Pancreas (tissue), 10 donors: Measurements from ENCODE around the gene TSEN34. TPM values are rescaled to one million over a fixed set of nuclear protein-coding genes. Genes with fewer than 3 reads are reported as not detected.
A peak's percentile ranks its signal among the peaks of the same experiment; 100 is the strongest.

ENCODE experiments used
- ATAC-seq, 4 donors: fragments of 200-7000 bp; cut with Tn5 transposase; one replicate each; pipeline versions ENCODE4 v1.8.0 to v1.9.1; 2020; ENCODE audit warnings: mild to moderate bottlenecking in 4 of 4, moderate library complexity in 4 of 4
- DNase-seq, 6 donors: peaks; one replicate each; pipeline ENCODE4 v3.0.0-alpha.2; 2020
- FAIRE-seq: peaks from 2 replicates; lab custom pipeline; 2012; peaks lifted over from hg19 to GRCh38; lab: Jason Lieb, UNC
- H3K27ac ChIP-seq, 4 donors: fragments of 200-600 bp; sonication (generic); 1 replicate in 3 of 4; 2 replicates in 1 of 4; pipeline versions ENCODE4 v1.5.0 to v1.8.0; 2020
- H3K27me3 ChIP-seq, 4 donors: fragments of 200-600 bp; one replicate each; pipeline ENCODE4 v1.8.0; 2021
- H3K36me3 ChIP-seq, 3 donors: fragments of 200-600 bp; sonication (generic) in 1 of 3; one replicate each; pipeline versions ENCODE4 v1.5.0 to v1.8.0; 2020 to 2021
- H3K4me1 ChIP-seq, 3 donors: fragments of 200-600 bp; one replicate each; pipeline ENCODE4 v1.8.0; 2021
- H3K4me3 ChIP-seq, 4 donors: fragments of 200-600 bp; sonication (generic) in 2 of 4; one replicate each; pipeline versions ENCODE4 v1.5.0 to v1.8.0; 2020 to 2021
- H3K9me3 ChIP-seq, 4 donors: fragments of 200-600 bp; one replicate each; pipeline ENCODE4 v1.8.0; 2021
- CTCF ChIP-seq, 4 donors: fragments of 200-600 bp; sonication (generic) in 3 of 4; IDR thresholded peaks; one replicate each; pipeline versions ENCODE4 v1.5.0 to v1.8.0; 2021; ENCODE audit warnings: antibody characterized with exemption in 4 of 4
- WGBS, 2 donors: extraction: QIAGEN DNeasy Blood & Tissue Kit; methylation state at CpG; one replicate each; pipeline ENCODE4 v1.1.7; 2013; 5-methylcytosine and 5-hydroxymethylcytosine counted together
- intact Hi-C, 3 donors: fragments of 100-400 bp; cut with DNase I; formaldehyde crosslinking; loops; one replicate each; pipeline versions ENCODE4 v1.11.1 to v1.14.2; 2022
- polyA plus RNA-seq, 2 donors: library from polyadenylated mRNA; stranded (reverse); fragments of 200-250 nt; gene quantifications; one replicate each; pipeline ENCODE4 v1.2.3, GENCODE V29; 2013
- total RNA-seq, 6 donors: library from RNA; stranded (reverse); fragmentation: NEBNext Ultra II Directional in 4 of 6; extraction: Animal tissue kit (Norgen Biotek cat#: 25700) in 4 of 6; gene quantifications; one replicate each; pipeline versions ENCODE4 v1.2.1 to v1.2.4, GENCODE V29; 2021 to 2023
- donor health status: healthy with polysubstance abuse.
- donor health status: DM: no; HTN: no; CAD: no; lungs with moderate emphysema.
- donor health status: DM: no; HTN: no; CAD: no.
- donor health status: control.
- donor health status: control.
- donor health status: Bipolar disorder and iron deficiency.
- donor health status: DM: yes; HTN: yes; CAD: no.
- donor health status: DM: no; HTN: no; CAD: no.
- donor health status: DM: no; HTN: no; CAD: no.
- donor health status: DM: yes; HTN: yes; CAD: no.

Gene TSEN34
- total and polyA plus RNA-seq, 8 donors, result 16.8 to 33.3 (median 19.4) TPM

GRCh38 chr19:54173951-54174834, 16.9 kb upstream of the TSEN34 start:
- no peak overlapping the region for H3K4me3 ChIP-seq
- no peak for ATAC-seq
- H3K27me3 ChIP-seq, result no peaks in the 10 kb centered on the region
- peaks cover 0 to 3% (median 0%) of the 10 kb centered on the region in 3 donors for H3K4me1 ChIP-seq
- intact Hi-C loops, result loop anchor here in 1 of 3 donors (10.0 kb wide), 1 partner anchor 61 kb away; no protein-coding TSS in a partner anchor
- 85 to 87% methylated on average over 24 to 25 of the region's 25 CpGs for WGBS, 2 donors
- no peaks in the 10 kb centered on the region for H3K36me3 ChIP-seq
- DNase-seq, result peak in 2 of 6 donors; percentile 49 to 76
- TF ChIP-seq CTCF (IDR thresholded peaks at IDR 0.05), result no peak
- H3K27ac ChIP-seq, result no peak overlapping the region
- no peaks in the 10 kb centered on the region for H3K9me3 ChIP-seq
- FAIRE-seq, result no peak

- Histone ChIP-seq H3K9me3 (no peaks in the 10 kb centered on the region), H3K27ac (no peak overlapping the region), H3K4me1 (no peaks in the 10 kb centered on the region), H3K27me3 (no peaks in the 10 kb centered on the region), H3K36me3 (no peaks in the 10 kb centered on the region), H3K4me3 (no peak overlapping the region)
- intact Hi-C loops, result loop anchor here in 1 of 3 donors (10.0 kb wide), 1 partner anchor 56 kb away; no protein-coding TSS in a partner anchor
- WGBS, 2 donors, result 77% methylated on average over 23 of the region's 23 CpGs
- DNase-seq (peak in 2 of 6 donors; percentile 43 to 65), FAIRE-seq (no peak), ATAC-seq (peak; percentile 64 to 91 (median 80))
- TF ChIP-seq CTCF (IDR thresholded peaks at IDR 0.05), result no peak
These were observed 12.4 kb upstream of the TSEN34 start for GRCh38 chr19:54178581-54179261.

- Histone ChIP-seq H3K36me3 (no peaks in the 10 kb centered on the region), H3K9me3 (no peaks in the 10 kb centered on the region), H3K27me3 (no peaks in the 10 kb centered on the region), H3K27ac (no peak overlapping the region), H3K4me1 (no peaks in the 10 kb centered on the region), H3K4me3 (no peak overlapping the region)
- intact Hi-C loops, result loop anchor here in 1 of 3 donors (10.0 kb wide), 1 partner anchor 55 kb away; no protein-coding TSS in a partner anchor
- FAIRE-seq, result no peak
- DNase-seq, result no peak
- no peak for ATAC-seq
- no peak for TF ChIP-seq CTCF (IDR thresholded peaks at IDR 0.05)
- WGBS, 2 donors, result 80 to 85% methylated on average over 10 of the region's 10 CpGs
These were observed 11.8 kb upstream of the TSEN34 start for GRCh38 chr19:54179262-54179852.

GRCh38 chr19:54179921-54180461, 11.1 kb upstream of the TSEN34 start:
- Histone ChIP-seq H3K9me3 (no peaks in the 10 kb centered on the region), H3K27ac (no peak overlapping the region), H3K36me3 (no peaks in the 10 kb centered on the region), H3K4me3 (no peak overlapping the region), H3K4me1 (no peaks in the 10 kb centered on the region), H3K27me3 (no peaks in the 10 kb centered on the region)
- intact Hi-C loops, result loop anchor here in 1 of 3 donors (10.0 kb wide), 1 partner anchor 55 kb away; no protein-coding TSS in a partner anchor
- 60 to 67% methylated on average over 10 of the region's 10 CpGs for WGBS, 2 donors
- TF ChIP-seq CTCF (IDR thresholded peaks at IDR 0.05), result no peak
- DNase-seq (peak in 1 of 6 donors; percentile 63), ATAC-seq (peak; percentile 14 to 82 (median 64)), FAIRE-seq (no peak)
